Endothelial cell (in vitro differentiated cells): Measurements from ENCODE around the gene CPLANE2. TPM values are rescaled to one million over a fixed set of nuclear protein-coding genes. Genes with fewer than 3 reads are reported as not detected.

Source experiments
- DNase-seq: peaks from one replicate; pipeline ENCODE4 v3.0.0; 2021; ENCODE audit warnings: low spot score
- H3K27ac Mint-ChIP-seq: one replicate; pipeline ENCODE4 v1.8.0; 2021; ENCODE audit warnings: mixed read lengths, inconsistent platforms; ENCODE audit not compliant: unreplicated experiment
- H3K27me3 Mint-ChIP-seq: one replicate; pipeline ENCODE4 v1.8.0; 2021; ENCODE audit warnings: mild to moderate bottlenecking, moderate library complexity, mixed read lengths, inconsistent platforms; ENCODE audit not compliant: unreplicated experiment
- H3K36me3 Mint-ChIP-seq: one replicate; pipeline ENCODE4 v1.8.0; 2021; ENCODE audit warnings: mild to moderate bottlenecking, low read depth, mixed read lengths, inconsistent platforms; ENCODE audit not compliant: unreplicated experiment
- H3K4me1 Mint-ChIP-seq: one replicate; pipeline ENCODE4 v1.8.0; 2021; ENCODE audit warnings: mild to moderate bottlenecking, mixed read lengths, inconsistent platforms; ENCODE audit not compliant: unreplicated experiment
- H3K4me3 Mint-ChIP-seq: one replicate; pipeline ENCODE4 v1.8.0; 2021; ENCODE audit warnings: mild to moderate bottlenecking, mixed read lengths, inconsistent platforms; ENCODE audit not compliant: unreplicated experiment
- H3K9me3 Mint-ChIP-seq: one replicate; pipeline ENCODE4 v1.8.0; 2021; ENCODE audit warnings: mixed read lengths, inconsistent platforms; ENCODE audit not compliant: unreplicated experiment
- total RNA-seq: library from RNA; stranded (reverse); fragmentation: NEBNext Ultra II Directional; extraction: Animal tissue kit (Norgen Biotek cat#: 25700); gene quantifications from one replicate; pipeline ENCODE4 v1.2.1, GENCODE V29; 2021; ENCODE audit not compliant: unreplicated experiment
- TF ChIP-seq, protein P1 (sequence below): fragments of 200-600 bp; sonication (generic); IDR thresholded peaks from one replicate; pipeline ENCODE4 v1.5.0; 2021; ENCODE audit warnings: antibody characterized with exemption; ENCODE audit not compliant: unreplicated experiment

The CPLANE2 gene
- total RNA-seq, 1 donor from 2014 or later: 3.6 TPM

DNA sequence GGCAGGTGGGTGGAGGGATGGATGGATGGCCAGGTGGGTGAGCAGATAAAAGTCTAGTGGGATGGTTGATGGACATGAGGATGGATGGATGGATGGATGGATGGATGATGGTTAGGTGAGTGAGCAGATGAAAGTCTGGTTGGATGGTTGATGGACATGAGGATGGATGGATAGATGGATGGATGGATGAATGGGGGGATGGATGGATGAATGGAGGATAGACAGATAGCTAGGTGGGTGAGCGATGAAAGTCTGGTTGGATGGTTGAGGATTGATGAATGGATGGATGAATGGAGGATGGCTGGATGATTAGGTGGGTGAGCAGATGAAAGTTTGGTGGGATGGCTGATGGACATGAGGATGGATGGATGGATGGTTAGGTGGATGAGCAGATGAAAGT lies 15.5 kb downstream of the CPLANE2 start:
- Mint-ChIP-seq H3K27me3 (peaks cover 28% of the 10 kb centered on the region), H3K27ac (no peak overlapping the region), H3K36me3 (peaks cover 4% of the 10 kb centered on the region), H3K4me1 (peaks cover 4% of the 10 kb centered on the region), H3K9me3 (no peaks in the 10 kb centered on the region), H3K4me3 (no peak overlapping the region)
- TF ChIP-seq, protein P1, sequence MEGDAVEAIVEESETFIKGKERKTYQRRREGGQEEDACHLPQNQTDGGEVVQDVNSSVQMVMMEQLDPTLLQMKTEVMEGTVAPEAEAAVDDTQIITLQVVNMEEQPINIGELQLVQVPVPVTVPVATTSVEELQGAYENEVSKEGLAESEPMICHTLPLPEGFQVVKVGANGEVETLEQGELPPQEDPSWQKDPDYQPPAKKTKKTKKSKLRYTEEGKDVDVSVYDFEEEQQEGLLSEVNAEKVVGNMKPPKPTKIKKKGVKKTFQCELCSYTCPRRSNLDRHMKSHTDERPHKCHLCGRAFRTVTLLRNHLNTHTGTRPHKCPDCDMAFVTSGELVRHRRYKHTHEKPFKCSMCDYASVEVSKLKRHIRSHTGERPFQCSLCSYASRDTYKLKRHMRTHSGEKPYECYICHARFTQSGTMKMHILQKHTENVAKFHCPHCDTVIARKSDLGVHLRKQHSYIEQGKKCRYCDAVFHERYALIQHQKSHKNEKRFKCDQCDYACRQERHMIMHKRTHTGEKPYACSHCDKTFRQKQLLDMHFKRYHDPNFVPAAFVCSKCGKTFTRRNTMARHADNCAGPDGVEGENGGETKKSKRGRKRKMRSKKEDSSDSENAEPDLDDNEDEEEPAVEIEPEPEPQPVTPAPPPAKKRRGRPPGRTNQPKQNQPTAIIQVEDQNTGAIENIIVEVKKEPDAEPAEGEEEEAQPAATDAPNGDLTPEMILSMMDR: no peak
- DNase-seq: no peak

- peaks cover 4% of the 10 kb centered on the region for H3K36me3 Mint-ChIP-seq
- peaks cover 6% of the 10 kb centered on the region for H3K4me1 Mint-ChIP-seq
Observed at GRCh38 chr1:16219968-16220500, 16.9 kb downstream of the CPLANE2 start.

DNA sequence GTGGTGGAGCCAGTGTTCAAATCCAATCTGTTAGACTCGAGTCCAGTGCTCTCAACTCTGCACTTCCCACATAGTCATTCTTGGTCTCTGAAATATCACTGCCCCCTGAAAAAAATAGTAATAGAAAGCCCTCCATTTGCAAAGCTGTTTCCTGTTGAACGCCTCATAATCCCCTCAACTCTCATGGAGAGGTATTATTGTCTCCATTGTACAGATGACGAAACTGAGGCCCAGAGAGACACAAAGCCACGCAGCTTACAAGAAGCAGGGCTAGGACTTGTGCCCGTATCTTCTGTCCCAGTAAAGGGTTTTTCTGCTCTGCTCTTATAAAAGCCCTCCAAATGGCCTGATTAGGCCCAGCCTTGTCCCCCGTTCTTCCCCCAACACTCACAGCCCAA lies 18.3 kb downstream of the CPLANE2 start:
- peaks cover 6% of the 10 kb centered on the region for H3K4me1 Mint-ChIP-seq
- no peaks in the 10 kb centered on the region for H3K9me3 Mint-ChIP-seq
- H3K36me3 Mint-ChIP-seq: no peaks in the 10 kb centered on the region
- DNase-seq: no peak
- H3K4me3 Mint-ChIP-seq: no peak overlapping the region
- TF ChIP-seq, protein P1: no peak
- peaks cover 20% of the 10 kb centered on the region for H3K27me3 Mint-ChIP-seq
- no peak overlapping the region for H3K27ac Mint-ChIP-seq

More at GRCh38 chr1:16219968-16220500, 16.9 kb downstream of the CPLANE2 start:
- Mint-ChIP-seq H3K4me3 (no peak overlapping the region), H3K9me3 (no peaks in the 10 kb centered on the region), H3K27ac (no peak overlapping the region), H3K27me3 (peaks cover 20% of the 10 kb centered on the region)
- no peak for DNase-seq
- TF ChIP-seq, protein P1: no peak

DNA sequence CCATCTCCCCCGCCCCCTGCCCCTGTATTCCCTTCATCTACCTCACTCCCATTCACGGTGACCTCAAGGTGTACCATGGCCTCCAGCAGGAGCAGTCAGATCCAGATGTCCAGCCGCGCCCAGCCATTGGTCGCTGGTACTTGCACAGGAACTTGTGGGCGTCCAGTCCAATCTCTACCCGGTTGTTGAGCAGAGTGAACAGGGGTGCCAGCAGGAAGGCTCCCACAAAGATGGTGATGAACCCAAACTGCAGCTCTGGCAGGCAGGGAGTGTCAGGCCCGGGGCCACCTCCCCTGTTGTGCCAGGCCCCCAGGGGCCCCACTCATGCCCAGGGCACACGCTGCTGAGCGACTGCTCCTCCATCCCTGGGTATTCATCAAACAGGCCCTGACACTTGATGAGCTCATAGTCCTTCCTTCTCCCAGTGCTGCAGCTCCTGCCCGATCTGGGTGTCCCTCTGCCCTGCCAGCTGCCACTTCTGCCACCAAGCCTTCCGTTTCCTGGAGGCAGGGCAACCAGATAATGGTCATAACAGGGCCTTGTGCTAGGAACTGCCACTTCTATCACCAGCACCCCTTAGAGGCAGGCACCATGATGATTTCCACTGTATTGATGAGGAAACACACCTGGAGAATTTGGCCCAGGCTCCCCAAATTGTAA lies 18.8 kb downstream of the CPLANE2 start:
- no peak overlapping the region for H3K4me3 Mint-ChIP-seq
- no peaks in the 10 kb centered on the region for H3K36me3 Mint-ChIP-seq
- TF ChIP-seq, protein P1: no peak
- H3K4me1 Mint-ChIP-seq: peaks cover 6% of the 10 kb centered on the region
- H3K27ac Mint-ChIP-seq: no peak overlapping the region
- peaks cover 22% of the 10 kb centered on the region for H3K27me3 Mint-ChIP-seq
- H3K9me3 Mint-ChIP-seq: no peaks in the 10 kb centered on the region
- DNase-seq: no peak

- TF ChIP-seq, protein P1: no peak
- Mint-ChIP-seq H3K27ac (no peak overlapping the region), H3K4me1 (peaks cover 6% of the 10 kb centered on the region), H3K36me3 (no peaks in the 10 kb centered on the region), H3K4me3 (peak overlapping the region; percentile 92), H3K9me3 (no peaks in the 10 kb centered on the region), H3K27me3 (peaks cover 24% of the 10 kb centered on the region)
- peak; percentile 96 for DNase-seq
Observed at GRCh38 chr1:16217061-16217785, 19.8 kb downstream of the CPLANE2 start.
